ENCODE results near the gene PGAM2. TPM values are rescaled to one million over a fixed set of nuclear protein-coding genes. Genes with fewer than 3 reads are reported as not detected.

PGAM2 gene
- total RNA-seq, 2 experiments from 2014 or later = not detected

DNA sequence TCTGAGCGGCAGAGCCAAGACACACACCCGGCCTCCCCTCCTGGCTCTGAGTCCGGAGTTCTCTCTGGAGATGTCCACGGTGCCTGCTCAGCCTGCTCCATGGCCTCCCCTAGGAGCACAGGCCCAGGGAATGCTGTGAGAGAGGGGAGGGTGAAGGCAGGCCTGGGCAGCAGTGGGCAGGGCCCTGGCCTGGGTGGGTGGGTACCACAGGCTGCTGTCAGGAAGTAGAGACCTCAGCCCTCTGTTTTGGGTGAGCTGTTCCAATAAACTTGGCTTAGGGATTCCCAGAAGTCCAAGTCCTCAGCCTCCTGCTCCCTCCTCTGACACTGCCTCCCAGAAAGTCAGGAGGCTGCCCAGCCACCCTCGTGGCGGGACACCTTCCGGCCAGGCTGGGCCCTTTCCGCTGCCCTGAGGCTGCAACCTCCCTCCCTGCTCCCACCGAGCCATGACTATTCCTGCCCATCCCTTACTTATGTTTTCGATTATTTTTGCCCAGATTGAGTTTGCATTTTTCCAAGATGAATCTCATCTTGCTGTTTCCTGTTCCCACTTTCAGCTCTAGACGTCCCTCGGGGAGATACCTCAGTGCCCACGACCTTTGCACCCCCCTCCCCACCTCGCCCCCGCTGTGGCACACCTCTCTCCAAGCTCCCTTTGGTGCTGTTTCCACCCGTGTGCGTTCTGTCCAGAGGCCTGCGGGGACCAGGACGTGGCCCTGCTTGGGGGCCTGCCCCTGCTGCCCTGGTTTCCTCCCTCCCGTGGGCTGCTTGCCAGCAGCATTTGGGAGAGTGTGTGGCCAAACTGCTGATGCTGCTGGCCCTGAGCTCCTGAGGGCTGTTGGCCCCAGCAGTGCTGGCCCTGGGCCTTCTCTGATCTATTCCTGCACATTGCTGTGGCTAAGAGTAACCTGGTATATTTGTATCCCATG, 22.8 kb upstream of the PGAM2 start:
- POLR2A ChIA-PET = interaction anchor here (0.6 kb wide), 1 partner anchor 822 kb away, joined by 7 read pairs; no protein-coding TSS in a partner anchor
- Mint-ChIP-seq H3K4me1 (peaks cover 8% of the 10 kb centered on the region), H3K4me3 (no peak overlapping the region), H3K27ac (no peak overlapping the region), H3K36me3 (ENCODE audit: low read depth) (no peaks in the 10 kb centered on the region), H3K27me3 (no peaks in the 10 kb centered on the region), H3K9me3 (ENCODE audit: low read depth) (no peaks in the 10 kb centered on the region)
- no peak for DNase-seq
- ATAC-seq = no peak
- intact Hi-C loops (cut with DNase I, micrococcal nuclease) = no loop called here
- CTCF ChIA-PET = interaction anchor here (0.5 to 0.7 kb wide), 2 partner anchors 34 to 770 kb away, joined by 3 read pairs; no protein-coding TSS in a partner anchor

DNA sequence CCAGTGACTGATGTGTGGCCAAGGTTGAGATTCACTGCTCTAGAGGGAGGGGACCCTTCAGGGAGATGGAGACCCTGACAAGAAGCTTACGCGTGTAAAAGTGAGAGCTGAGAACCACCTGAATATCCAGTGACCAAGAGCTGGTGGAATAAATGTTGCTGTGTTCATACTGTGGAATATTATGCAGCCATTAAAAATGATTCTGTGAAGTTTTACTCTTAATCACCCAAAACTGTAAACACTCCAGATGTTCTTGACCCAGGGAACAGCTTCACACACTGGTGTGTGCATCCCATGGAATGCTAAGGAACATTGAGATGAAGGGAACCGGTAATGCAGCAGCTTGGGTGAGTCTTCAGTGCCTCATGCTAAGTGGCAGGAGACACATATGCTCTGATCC, 21.3 kb upstream of the PGAM2 start:
- Mint-ChIP-seq H3K27me3 (no peaks in the 10 kb centered on the region), H3K4me1 (peaks cover 12% of the 10 kb centered on the region), H3K9me3 (ENCODE audit: low read depth) (no peaks in the 10 kb centered on the region), H3K36me3 (ENCODE audit: low read depth) (peaks cover 3% of the 10 kb centered on the region), H3K4me3 (no peak overlapping the region), H3K27ac (no peak overlapping the region)
- ATAC-seq = no peak
- CTCF ChIA-PET = interaction anchor here (1.3 kb wide), 1 partner anchor 20 kb away, joined by 3 read pairs; no protein-coding TSS in a partner anchor
- DNase-seq = no peak
- POLR2A ChIA-PET = no interaction called here
- intact Hi-C loops (cut with DNase I, micrococcal nuclease) = no loop called here

DNA sequence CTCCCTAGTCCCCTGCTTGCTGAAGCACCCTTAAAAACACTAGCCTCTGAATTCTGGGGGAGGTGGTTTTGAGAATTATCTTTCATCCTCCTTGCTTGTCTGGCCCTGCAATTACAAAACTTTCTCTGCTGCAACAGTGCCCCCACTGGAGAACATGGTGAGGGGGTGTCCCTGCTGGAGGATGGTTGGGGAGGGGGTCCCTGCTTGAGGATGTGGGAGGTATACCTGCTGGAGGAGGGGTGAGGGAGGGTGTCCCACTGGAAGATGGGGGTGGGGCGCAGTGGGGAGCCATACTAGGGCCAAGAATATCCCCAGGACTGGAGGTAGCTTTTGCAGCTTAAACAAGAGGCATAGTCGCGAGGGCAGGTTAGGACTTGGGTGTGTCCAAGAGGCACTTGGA, 20.2 kb upstream of the PGAM2 start:
- Mint-ChIP-seq H3K4me3 (no peak overlapping the region), H3K36me3 (ENCODE audit: low read depth) (peaks cover 13% of the 10 kb centered on the region), H3K27ac (no peak overlapping the region), H3K27me3 (no peaks in the 10 kb centered on the region), H3K4me1 (peaks cover 22% of the 10 kb centered on the region), H3K9me3 (ENCODE audit: low read depth) (no peaks in the 10 kb centered on the region)
- DNase-seq = no peak
- ChIA-PET CTCF (interaction anchor here (0.7 to 1.3 kb wide), 5 partner anchors 12 to 115 kb away, joined by 3 to 5 read pairs (median 3); partner anchors contain the start of gene YKT6), POLR2A (no interaction called here)
- no peak for ATAC-seq
- intact Hi-C loops (cut with DNase I, micrococcal nuclease) = no loop called here

DNA sequence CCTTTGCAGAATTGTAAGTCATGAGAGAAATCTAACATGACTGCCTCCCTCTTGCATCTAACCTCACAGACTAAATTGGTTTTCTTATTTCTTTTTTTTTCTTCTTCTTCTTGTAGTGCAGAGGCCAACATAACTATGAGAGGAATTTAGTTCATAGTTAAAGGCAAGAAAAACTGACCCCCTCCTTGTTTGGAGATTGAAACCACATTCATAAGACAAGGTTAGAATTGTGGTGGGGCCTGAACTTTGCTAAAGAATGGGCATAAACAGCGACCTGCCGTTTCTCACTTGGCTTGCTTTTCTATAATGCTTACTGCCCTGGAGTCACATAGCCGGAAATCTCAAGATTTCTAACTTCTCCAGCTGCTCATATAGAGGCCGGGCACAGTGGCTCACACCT, 19.3 kb upstream of the PGAM2 start:
- Mint-ChIP-seq H3K27ac (no peak overlapping the region), H3K36me3 (ENCODE audit: low read depth) (peaks cover 19% of the 10 kb centered on the region), H3K4me1 (peaks cover 26% of the 10 kb centered on the region), H3K27me3 (no peaks in the 10 kb centered on the region), H3K9me3 (ENCODE audit: low read depth) (no peaks in the 10 kb centered on the region), H3K4me3 (no peak overlapping the region)
- ATAC-seq (no peak), DNase-seq (no peak)
- intact Hi-C loops (cut with DNase I, micrococcal nuclease) = loop anchor here (5.0 kb wide), 4 partner anchors 62 to 488 kb away; partner anchors contain the start of genes DDX56 (in 1 of the 2) and URGCP (in 1 of the 2)
- CTCF ChIA-PET = interaction anchor here (0.6 to 1.3 kb wide), 4 partner anchors 14 to 709 kb away, joined by 3 to 5 read pairs (median 4); partner anchors contain the start of gene YKT6
- POLR2A ChIA-PET = interaction anchor here (0.7 kb wide), 1 partner anchor 11 kb away, joined by 6 read pairs; no protein-coding TSS in a partner anchor

DNA sequence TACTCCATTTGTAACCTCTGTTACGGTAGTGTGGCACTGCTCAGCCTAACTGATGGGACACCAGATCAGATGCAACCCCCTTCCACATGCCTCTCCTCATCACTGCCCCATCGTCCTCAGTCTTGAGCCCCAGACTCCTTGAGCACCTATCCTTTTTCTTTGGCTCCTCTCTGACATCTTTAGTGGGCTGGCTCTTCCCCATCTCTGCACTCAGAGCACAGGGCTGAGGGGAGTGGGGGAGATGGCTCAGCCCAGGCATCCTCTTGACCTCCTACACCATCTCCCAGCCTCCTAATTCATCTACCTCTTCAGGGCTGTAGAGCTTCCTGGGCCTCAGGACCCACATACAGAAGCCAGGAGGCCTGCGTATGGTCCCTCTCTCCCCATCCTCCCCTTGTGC, 18.4 kb upstream of the PGAM2 start:
- ATAC-seq (no peak), DNase-seq (no peak)
- intact Hi-C loops (cut with DNase I, micrococcal nuclease) = loop anchor here (2.0 to 5.0 kb wide), 8 partner anchors 21 to 713 kb away; partner anchors contain the start of genes AEBP1 (in 1 of the 2), DBNL (in 1 of the 2), DDX56 (in 1 of the 2) and PPIA (in 1 of the 2)
- Mint-ChIP-seq H3K4me3 (peak overlapping the region; percentile 53), H3K27ac (peak overlapping the region; percentile 57), H3K36me3 (ENCODE audit: low read depth) (peaks cover 19% of the 10 kb centered on the region), H3K9me3 (ENCODE audit: low read depth) (no peaks in the 10 kb centered on the region), H3K4me1 (peaks cover 28% of the 10 kb centered on the region), H3K27me3 (no peaks in the 10 kb centered on the region)
- ChIA-PET POLR2A (no interaction called here), CTCF (no interaction called here)

DNA sequence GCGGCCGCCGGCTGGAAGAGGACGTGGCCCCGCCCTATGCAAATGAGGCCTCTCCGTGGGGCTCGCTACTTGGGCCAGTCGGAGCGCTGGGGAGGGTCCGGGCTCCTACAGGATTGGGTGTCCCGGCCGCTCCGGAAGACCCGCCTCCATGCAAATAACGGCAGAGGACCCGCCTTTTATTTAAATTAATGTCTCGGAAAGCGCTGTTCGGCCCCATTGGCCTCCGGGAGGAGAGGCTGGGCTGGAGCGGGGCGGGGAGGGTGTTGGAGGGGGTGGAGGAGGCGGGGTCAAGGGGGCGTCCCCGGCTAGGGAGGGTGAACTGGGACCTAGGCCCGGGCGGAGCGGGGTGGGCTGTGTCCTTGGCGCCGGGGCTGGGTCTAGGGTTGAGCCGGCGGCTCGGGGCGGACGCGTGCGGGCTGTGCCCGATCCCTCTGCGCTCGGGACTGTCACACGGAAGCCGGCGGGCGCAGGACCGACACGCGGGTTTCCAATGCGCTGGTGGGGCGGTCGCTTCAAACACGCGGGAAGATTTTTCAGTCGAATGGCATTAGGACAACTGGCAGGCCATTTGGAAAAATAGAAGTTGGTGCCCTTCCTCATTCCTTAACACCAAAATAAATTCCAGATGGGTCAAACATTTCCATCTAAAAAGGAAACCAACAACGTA, 17.3 kb upstream of the PGAM2 start:
- H3K27ac Mint-ChIP-seq = peak overlapping the region; percentile 79
- H3K27me3 Mint-ChIP-seq = no peaks in the 10 kb centered on the region
- ChIA-PET CTCF (no interaction called here), POLR2A (no interaction called here)
- peak; percentile 99 for DNase-seq
- H3K4me3 Mint-ChIP-seq = peak overlapping the region; percentile 70
- H3K4me1 Mint-ChIP-seq = peaks cover 36% of the 10 kb centered on the region
- H3K9me3 Mint-ChIP-seq (ENCODE audit: low read depth) = no peaks in the 10 kb centered on the region
- peak; percentile 95 for ATAC-seq
- H3K36me3 Mint-ChIP-seq (ENCODE audit: low read depth) = peaks cover 30% of the 10 kb centered on the region
- intact Hi-C loops (cut with DNase I, micrococcal nuclease) = loop anchor here (1.0 to 5.0 kb wide), 19 partner anchors 22 to 917 kb away; partner anchors contain the start of genes DBNL (in 2 of the 2), POLD2 (in 2 of the 2), AEBP1 (in 1 of the 2) and DDX56 (in 1 of the 2)

DNA sequence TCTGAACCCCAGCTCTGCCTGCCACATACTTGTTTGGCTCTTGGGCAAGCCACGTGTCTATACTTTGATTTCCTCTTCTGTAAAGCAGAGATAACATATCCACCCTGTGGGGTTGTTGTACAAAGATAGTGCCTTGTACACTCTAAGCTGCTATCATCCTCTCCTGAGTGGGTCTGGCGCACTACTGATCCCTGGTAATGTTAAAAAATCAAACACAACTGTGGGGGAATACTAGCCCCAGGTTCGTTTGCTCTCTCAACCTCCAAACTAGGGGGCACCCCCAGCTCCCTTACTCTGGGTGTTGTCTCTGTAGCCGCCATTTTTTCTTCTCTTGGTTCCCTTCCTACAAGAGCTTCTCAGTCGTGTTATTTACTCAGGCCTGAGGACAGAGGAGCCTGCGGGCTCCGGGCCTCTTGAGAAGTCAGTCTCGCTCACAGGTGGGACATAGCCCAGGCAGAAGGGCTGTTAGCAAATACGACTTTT, 15.9 kb upstream of the PGAM2 start:
- Mint-ChIP-seq H3K4me1 (peaks cover 38% of the 10 kb centered on the region), H3K27me3 (no peaks in the 10 kb centered on the region), H3K27ac (peak overlapping the region; percentile 93), H3K4me3 (peak overlapping the region; percentile 70), H3K36me3 (ENCODE audit: low read depth) (peaks cover 36% of the 10 kb centered on the region), H3K9me3 (ENCODE audit: low read depth) (no peaks in the 10 kb centered on the region)
- intact Hi-C loops (cut with DNase I, micrococcal nuclease) = loop anchor here (1.0 to 5.0 kb wide), 5 partner anchors 59 to 491 kb away; partner anchors contain the start of genes DDX56 (in 1 of the 2) and URGCP (in 1 of the 2)
- ATAC-seq (no peak), DNase-seq (peak; percentile 57)
- ChIA-PET POLR2A (interaction anchor here (0.7 to 0.9 kb wide), 2 partner anchors 41 to 157 kb away, joined by 3 read pairs; no protein-coding TSS in a partner anchor), CTCF (interaction anchor here (0.6 to 1.8 kb wide), 10 partner anchors 9 to 121 kb away, joined by 3 to 9 read pairs (median 3); no protein-coding TSS in a partner anchor)

DNA sequence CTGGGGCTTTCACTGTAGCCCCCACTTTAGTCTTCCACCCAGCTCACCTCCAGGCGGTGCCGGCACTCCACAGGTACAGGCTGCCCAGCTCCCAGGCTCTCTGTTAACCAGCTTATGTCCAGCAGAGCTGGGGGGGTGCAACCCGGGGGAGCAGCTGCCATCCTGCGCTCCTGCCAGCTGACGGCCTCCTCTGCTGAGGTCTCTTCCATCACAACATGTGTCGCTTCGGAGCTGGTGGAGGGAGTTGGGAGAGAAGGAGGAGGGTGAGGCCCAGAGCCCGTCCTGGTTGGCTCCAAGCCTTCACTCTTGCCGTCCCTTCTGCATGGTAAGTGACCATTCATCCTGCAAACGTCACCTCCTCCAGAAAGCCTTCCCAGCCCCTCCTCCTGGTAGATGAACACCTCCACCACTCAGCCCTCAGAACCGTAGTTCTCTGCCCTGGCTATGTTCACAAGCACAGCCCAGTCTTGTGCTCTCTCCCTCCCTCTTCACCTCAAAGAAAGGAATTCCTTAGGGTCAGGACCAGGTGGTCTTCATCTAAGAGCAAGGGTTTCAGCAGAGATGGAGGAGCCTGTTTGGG, 15.4 kb upstream of the PGAM2 start:
- Mint-ChIP-seq H3K4me1 (peaks cover 38% of the 10 kb centered on the region), H3K36me3 (ENCODE audit: low read depth) (peaks cover 40% of the 10 kb centered on the region), H3K4me3 (peak overlapping the region; percentile 70), H3K9me3 (ENCODE audit: low read depth) (no peaks in the 10 kb centered on the region), H3K27ac (peak overlapping the region; percentile 93), H3K27me3 (no peaks in the 10 kb centered on the region)
- POLR2A ChIA-PET = interaction anchor here (0.7 to 0.9 kb wide), 2 partner anchors 42 to 156 kb away, joined by 3 read pairs; no protein-coding TSS in a partner anchor
- CTCF ChIA-PET = interaction anchor here (0.6 to 1.8 kb wide), 12 partner anchors 8 to 121 kb away, joined by 3 to 9 read pairs (median 4); partner anchors contain the start of gene YKT6
- intact Hi-C loops (cut with DNase I, micrococcal nuclease) = loop anchor here (1.0 to 5.0 kb wide), 5 partner anchors 58 to 492 kb away; partner anchors contain the start of genes DDX56 (in 1 of the 2) and URGCP (in 1 of the 2)
- DNase-seq (no peak), ATAC-seq (no peak)

DNA sequence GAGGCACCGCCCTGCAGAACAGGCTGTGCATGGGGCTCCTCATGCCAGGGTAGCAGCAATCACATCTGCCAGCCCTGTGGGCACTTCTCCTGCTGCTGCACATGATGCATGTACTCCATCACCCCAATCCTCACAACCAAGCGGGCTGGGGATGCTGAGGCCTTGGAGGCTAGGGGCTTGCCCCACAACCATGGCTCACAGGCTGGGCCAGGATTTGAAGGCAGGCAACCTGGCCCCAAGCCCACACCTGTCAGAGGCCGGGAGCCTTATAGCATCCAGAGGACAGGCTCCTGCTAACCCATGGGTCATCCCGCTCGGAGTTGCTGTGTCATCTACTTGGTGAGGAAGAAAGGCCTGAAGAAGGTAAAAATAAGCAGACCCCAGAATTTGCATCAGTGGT, 14.8 kb upstream of the PGAM2 start:
- POLR2A ChIA-PET = no interaction called here
- CTCF ChIA-PET = interaction anchor here (0.8 to 1.8 kb wide), 3 partner anchors 8 to 121 kb away, joined by 4 to 8 read pairs (median 5); partner anchors contain the start of gene YKT6

DNA sequence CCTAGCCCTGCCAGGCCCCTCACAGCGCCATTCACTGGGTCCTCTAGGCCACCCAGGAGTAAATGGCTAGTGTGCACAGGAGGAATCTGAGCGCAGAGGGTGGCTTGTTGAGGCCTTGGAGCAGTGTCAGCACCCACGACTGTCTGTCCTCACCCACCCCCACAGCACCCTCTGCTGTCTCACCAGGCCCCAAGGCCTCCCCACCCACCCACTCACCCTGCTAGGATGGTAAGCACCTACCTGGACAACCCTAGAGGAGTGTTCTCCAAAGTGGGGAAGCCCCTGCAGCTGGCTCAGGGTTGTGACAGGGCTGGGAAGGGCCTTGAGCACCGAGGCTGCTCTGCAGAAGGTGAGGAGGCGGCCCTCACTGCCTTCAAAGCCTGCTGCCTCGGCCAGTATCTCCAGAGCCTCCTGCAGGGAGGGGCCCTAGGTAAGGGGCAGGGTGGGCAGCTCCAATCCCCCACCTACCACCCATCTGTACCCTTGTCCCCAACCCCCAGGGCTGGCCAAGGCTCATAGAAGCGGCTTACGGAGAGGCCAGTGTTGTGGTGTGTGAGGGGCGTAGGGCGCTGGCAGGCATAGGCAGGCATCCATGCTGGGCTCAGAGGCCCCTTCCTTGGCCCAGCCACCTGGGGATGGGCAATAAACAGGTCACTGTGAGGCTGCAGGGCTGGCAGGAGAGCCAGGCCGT, 14.1 kb upstream of the PGAM2 start:
- no peak for ATAC-seq
- no peak for DNase-seq
- Mint-ChIP-seq H3K4me1 (peaks cover 38% of the 10 kb centered on the region), H3K9me3 (ENCODE audit: low read depth) (no peaks in the 10 kb centered on the region), H3K27ac (peak overlapping the region; percentile 13), H3K36me3 (ENCODE audit: low read depth) (peaks cover 47% of the 10 kb centered on the region), H3K4me3 (no peak overlapping the region), H3K27me3 (no peaks in the 10 kb centered on the region)
- ChIA-PET POLR2A (no interaction called here), CTCF (no interaction called here)
- intact Hi-C loops (cut with DNase I, micrococcal nuclease) = loop anchor here (5.0 kb wide), 4 partner anchors 57 to 493 kb away; partner anchors contain the start of genes DDX56 (in 1 of the 2) and URGCP (in 1 of the 2)

More for the DNA sequence above, 14.8 kb upstream of the PGAM2 start:
- Mint-ChIP-seq H3K4me1 (peaks cover 38% of the 10 kb centered on the region), H3K36me3 (ENCODE audit: low read depth) (peaks cover 43% of the 10 kb centered on the region), H3K4me3 (no peak overlapping the region), H3K9me3 (ENCODE audit: low read depth) (no peaks in the 10 kb centered on the region), H3K27me3 (no peaks in the 10 kb centered on the region), H3K27ac (no peak overlapping the region)
- ATAC-seq (no peak), DNase-seq (no peak)
- intact Hi-C loops (cut with DNase I, micrococcal nuclease) = loop anchor here (5.0 kb wide), 4 partner anchors 58 to 492 kb away; partner anchors contain the start of genes DDX56 (in 1 of the 2) and URGCP (in 1 of the 2)
